Natural killer cell treated with Interleukin-12 subunit alpha and Interleukin-12 subunit beta and Interleukin-15 and Interleukin-18, amount 100 ng/mL, for 72 hours (primary cell): ENCODE results near the gene SMCO1. TPM values are rescaled to one million over a fixed set of nuclear protein-coding genes. Genes with fewer than 3 reads are reported as not detected.
"Not testable (repeated sequence)": the region's sequence is repeated elsewhere in the genome, so short reads cannot be mapped to it uniquely, and the experiment has no call there.

Experiments
- ATAC-seq, 2 donors: fragments of 150-1000 bp; cut with Tn5 transposase in 1 of 2; sonication (Bioruptor Pico), chemical (Tn5 transposase) in 1 of 2; 2 replicates each; pipeline ENCODE4 v1.10.0; 2021
- DNase-seq: peaks from one replicate; pipeline ENCODE4 v3.0.0; 2022; ENCODE audit warnings: low spot score
- H3K27ac Mint-ChIP-seq, 2 donors: 1 replicate in 1 of 2; 2 replicates in 1 of 2; pipeline ENCODE4 v1.8.0; 2022; ENCODE audit warnings: mixed read lengths in 2 of 2, mild to moderate bottlenecking in 1 of 2, moderate library complexity in 1 of 2
- H3K27me3 Mint-ChIP-seq, 2 donors: 1 replicate in 1 of 2; 2 replicates in 1 of 2; pipeline ENCODE4 v1.8.0; 2022; ENCODE audit warnings: mixed read lengths in 2 of 2
- H3K36me3 Mint-ChIP-seq: one replicate; pipeline ENCODE4 v1.8.0; 2022; ENCODE audit warnings: mixed read lengths
- H3K4me1 Mint-ChIP-seq, 2 donors: 1 replicate in 1 of 2; 2 replicates in 1 of 2; pipeline ENCODE4 v1.8.0; 2022; ENCODE audit warnings: low read depth in 2 of 2, mixed read lengths in 2 of 2, mild to moderate bottlenecking in 1 of 2
- H3K4me3 Mint-ChIP-seq: one replicate; pipeline ENCODE4 v1.8.0; 2022; ENCODE audit warnings: mixed read lengths
- H3K9me3 Mint-ChIP-seq: 2 replicates; pipeline ENCODE4 v1.8.0; 2022; ENCODE audit warnings: mixed read lengths
- total RNA-seq, 2 donors: library from RNA; stranded (reverse); gene quantifications; one replicate each; pipeline ENCODE4 v1.2.3, GENCODE V29; 2022

Gene SMCO1
- total RNA-seq = not detected

GRCh38 chr3:196514913-196515621 lies at the start of gene SMCO1:
TSS of gene SMCO1 (minus strand) at chr3:196515346. CDS start at chr3:196515209, 137 bp downstream.
- ATAC-seq = no peak

GRCh38 chr3:196563721-196564225 lies 48.6 kb upstream of the SMCO1 start:
- DNase-seq = no peak
- H3K27me3 Mint-ChIP-seq = no peaks in the 10 kb centered on the region
- no peak for ATAC-seq
- peak overlapping the region; percentile 22 to 72 for H3K27ac Mint-ChIP-seq
- H3K9me3 Mint-ChIP-seq = no peaks in the 10 kb centered on the region
- H3K4me1 Mint-ChIP-seq = peaks cover 12 to 16% of the 10 kb centered on the region in 2 donors
- H3K36me3 Mint-ChIP-seq = no peaks in the 10 kb centered on the region
- H3K4me3 Mint-ChIP-seq = peak overlapping the region; percentile 39

More at GRCh38 chr3:196514913-196515621, at the start of gene SMCO1:
- Mint-ChIP-seq H3K4me1 (peaks cover 0 to 4% of the 10 kb centered on the region in 2 donors), H3K27me3 (peaks cover 14 to 26% of the 10 kb centered on the region in 2 donors), H3K27ac (no peak within 1 kb of the TSS), H3K4me3 (no peak within 1 kb of the TSS), H3K9me3 (peaks cover under 1% of the 10 kb centered on the region), H3K36me3 (peaks cover 22% of the 10 kb centered on the region)
- DNase-seq = no peak

- no peak overlapping the region for H3K4me3 Mint-ChIP-seq
- ATAC-seq (no peak), DNase-seq (no peak)
- no peaks in the 10 kb centered on the region for H3K36me3 Mint-ChIP-seq
- H3K27me3 Mint-ChIP-seq = no peaks in the 10 kb centered on the region
- H3K27ac Mint-ChIP-seq = peak overlapping the region in 1 of 2 donors; percentile 29
- no peaks in the 10 kb centered on the region for H3K9me3 Mint-ChIP-seq
- H3K4me1 Mint-ChIP-seq = peaks cover 9% of the 10 kb centered on the region in 2 donors
Measured at GRCh38 chr3:196559826-196560225, 44.7 kb upstream of the SMCO1 start.

- ATAC-seq (no peak), DNase-seq (no peak)
- peaks cover under 1 to 3% of the 10 kb centered on the region in 2 donors for H3K4me1 Mint-ChIP-seq
- H3K27me3 Mint-ChIP-seq = no peaks in the 10 kb centered on the region
- H3K4me3 Mint-ChIP-seq = no peak overlapping the region
- H3K36me3 Mint-ChIP-seq = no peaks in the 10 kb centered on the region
- no peaks in the 10 kb centered on the region for H3K9me3 Mint-ChIP-seq
- no peak overlapping the region for H3K27ac Mint-ChIP-seq
Measured at GRCh38 chr3:196558476-196558875, 43.3 kb upstream of the SMCO1 start.

- Mint-ChIP-seq H3K27ac (no peak overlapping the region), H3K36me3 (no peaks in the 10 kb centered on the region), H3K4me1 (peaks cover 0 to 3% of the 10 kb centered on the region in 2 donors), H3K27me3 (no peaks in the 10 kb centered on the region), H3K4me3 (no peak overlapping the region), H3K9me3 (no peaks in the 10 kb centered on the region)
- no peak for DNase-seq
- no peak for ATAC-seq
Measured at GRCh38 chr3:196557236-196557635, 42.1 kb upstream of the SMCO1 start.

- Mint-ChIP-seq H3K27ac (no peak overlapping the region), H3K4me3 (no peak overlapping the region), H3K36me3 (peaks cover 2% of the 10 kb centered on the region), H3K9me3 (no peaks in the 10 kb centered on the region), H3K4me1 (peaks cover 0 to under 1% of the 10 kb centered on the region in 2 donors), H3K27me3 (no peaks in the 10 kb centered on the region)
- DNase-seq (no peak), ATAC-seq (no peak)
Measured at GRCh38 chr3:196555295-196555694, 40.1 kb upstream of the SMCO1 start.

- ATAC-seq = no peak
- H3K27me3 Mint-ChIP-seq = no peaks in the 10 kb centered on the region
Measured at GRCh38 chr3:196554205-196554604, 39.1 kb upstream of the SMCO1 start.

GRCh38 chr3:196553551-196553950 lies 38.4 kb upstream of the SMCO1 start:
- Mint-ChIP-seq H3K9me3 (no peaks in the 10 kb centered on the region), H3K27ac (no peak overlapping the region), H3K4me1 (no peaks in the 10 kb centered on the region), H3K27me3 (no peaks in the 10 kb centered on the region), H3K4me3 (no peak overlapping the region), H3K36me3 (peaks cover 7% of the 10 kb centered on the region)
- DNase-seq = no peak
- ATAC-seq = no peak

More at GRCh38 chr3:196554205-196554604, 39.1 kb upstream of the SMCO1 start:
- no peak overlapping the region for H3K27ac Mint-ChIP-seq
- H3K9me3 Mint-ChIP-seq = no peaks in the 10 kb centered on the region
- no peak for DNase-seq
- H3K4me1 Mint-ChIP-seq = no peaks in the 10 kb centered on the region
- H3K4me3 Mint-ChIP-seq = no peak overlapping the region
- peaks cover 7% of the 10 kb centered on the region for H3K36me3 Mint-ChIP-seq

GRCh38 chr3:196552253-196552652 lies 37.1 kb upstream of the SMCO1 start:
- no peaks in the 10 kb centered on the region for H3K4me1 Mint-ChIP-seq
- peaks cover 13% of the 10 kb centered on the region for H3K36me3 Mint-ChIP-seq
- no peak overlapping the region for H3K4me3 Mint-ChIP-seq
- peaks cover 0 to 5% of the 10 kb centered on the region in 2 donors for H3K27me3 Mint-ChIP-seq
- DNase-seq (no peak), ATAC-seq (no peak)
- H3K9me3 Mint-ChIP-seq = peaks cover 5% of the 10 kb centered on the region
- no peak overlapping the region for H3K27ac Mint-ChIP-seq

GRCh38 chr3:196550172-196550571 lies 35.0 kb upstream of the SMCO1 start:
- H3K27ac Mint-ChIP-seq, H3K4me1 Mint-ChIP-seq, ATAC-seq, DNase-seq, H3K4me3 Mint-ChIP-seq, H3K27me3 Mint-ChIP-seq, H3K9me3 Mint-ChIP-seq: not testable (repeated sequence)
- peaks cover 13% of the 10 kb centered on the region for H3K36me3 Mint-ChIP-seq

GRCh38 chr3:196549312-196549711 lies 34.2 kb upstream of the SMCO1 start:
- ATAC-seq = not testable (repeated sequence)

GRCh38 chr3:196547067-196547466 lies 31.9 kb upstream of the SMCO1 start:
- Mint-ChIP-seq H3K4me3 (no peak overlapping the region), H3K9me3 (peaks cover 5% of the 10 kb centered on the region), H3K27me3 (peaks cover 0 to 12% of the 10 kb centered on the region in 2 donors), H3K36me3 (peaks cover 13% of the 10 kb centered on the region), H3K27ac (no peak overlapping the region), H3K4me1 (no peaks in the 10 kb centered on the region)
- ATAC-seq (no peak), DNase-seq (no peak)

More at GRCh38 chr3:196549312-196549711, 34.2 kb upstream of the SMCO1 start:
- H3K4me1 Mint-ChIP-seq, H3K27ac Mint-ChIP-seq, DNase-seq, H3K9me3 Mint-ChIP-seq, H3K4me3 Mint-ChIP-seq: not testable (repeated sequence)
- H3K36me3 Mint-ChIP-seq = peaks cover 13% of the 10 kb centered on the region
- peaks cover 0 to 12% of the 10 kb centered on the region in 2 donors for H3K27me3 Mint-ChIP-seq

GRCh38 chr3:196546537-196546936 lies 31.4 kb upstream of the SMCO1 start:
- H3K4me3 Mint-ChIP-seq = no peak overlapping the region
- no peak for ATAC-seq
- H3K36me3 Mint-ChIP-seq = peaks cover 13% of the 10 kb centered on the region
- peaks cover 0 to 12% of the 10 kb centered on the region in 2 donors for H3K27me3 Mint-ChIP-seq
- H3K4me1 Mint-ChIP-seq = no peaks in the 10 kb centered on the region
- no peak overlapping the region for H3K27ac Mint-ChIP-seq
- peaks cover 5% of the 10 kb centered on the region for H3K9me3 Mint-ChIP-seq
- no peak for DNase-seq

- peaks cover 0 to 12% of the 10 kb centered on the region in 2 donors for H3K27me3 Mint-ChIP-seq
- no peak for ATAC-seq
- H3K27ac Mint-ChIP-seq = no peak overlapping the region
- H3K9me3 Mint-ChIP-seq = peaks cover 5% of the 10 kb centered on the region
- H3K4me3 Mint-ChIP-seq = no peak overlapping the region
- H3K4me1 Mint-ChIP-seq = no peaks in the 10 kb centered on the region
- H3K36me3 Mint-ChIP-seq = peaks cover 7% of the 10 kb centered on the region
- DNase-seq = no peak
Measured at GRCh38 chr3:196544491-196544992, 29.4 kb upstream of the SMCO1 start.
